SH-SY5Y (cell line): ENCODE results near the gene CAMK2N2.

Experiments used
- GATA2 ChIP-seq: IDR thresholded peaks from 2 replicates; pipeline ENCODE4 v1.6.1; 2011; ENCODE audit warnings: mild to moderate bottlenecking, low read depth, low read length
- GATA3 ChIP-seq: IDR thresholded peaks from 2 replicates; pipeline ENCODE4 v1.6.1; 2011; ENCODE audit warnings: low read depth, mild to moderate bottlenecking, low read length, moderate library complexity

DNA sequence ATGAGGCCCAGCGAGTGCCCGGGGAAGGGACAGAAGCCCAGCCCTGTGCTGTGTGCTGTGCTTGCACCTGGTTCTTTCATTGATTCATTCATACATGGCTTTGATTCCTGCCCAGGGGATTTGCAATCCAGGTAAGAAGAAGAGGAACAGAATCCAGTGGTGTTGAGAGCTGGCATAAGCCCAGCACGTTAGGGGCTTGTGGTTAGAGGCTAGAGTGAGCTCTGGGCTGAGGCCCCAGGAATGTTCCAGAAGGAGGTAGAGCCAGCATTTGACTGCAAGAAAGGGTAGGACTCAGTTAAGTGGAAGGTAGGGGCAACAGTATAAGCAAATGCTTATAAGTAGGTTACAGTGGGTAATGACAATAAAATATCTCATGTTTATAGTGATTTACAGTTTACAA lies 29.7 kb downstream of the CAMK2N2 start:
- TF ChIP-seq GATA2: no peak
- no peak for TF ChIP-seq GATA3
